Endothelial cell of umbilical vein (primary cell): ENCODE data around the gene LYPD4.

Source experiments
- CTCF ChIP-seq, 2 donors: IDR thresholded peaks; 1 replicate in 1 of 2; 2 replicates in 1 of 2; pipeline ENCODE4 v1.5.1; 2011; ENCODE audit warnings: low read length in 2 of 2, mild to moderate bottlenecking in 2 of 2, moderate library complexity in 2 of 2, control low read depth in 1 of 2, inconsistent platforms in 1 of 2, low read depth in 1 of 2; ENCODE audit not compliant: insufficient read depth in 1 of 2; ENCODE audit errors: extremely low read depth in 1 of 2
- EZH2 ChIP-seq: IDR thresholded peaks from 2 replicates; pipeline ENCODE4 v1.6.1; 2012; ENCODE audit warnings: borderline replicate concordance, low read depth, mild to moderate bottlenecking, moderate library complexity, low read length, inconsistent platforms; ENCODE audit not compliant: severe bottlenecking
- POLR2A ChIP-seq: IDR thresholded peaks from 2 replicates; pipeline ENCODE4 v1.6.1; 2012; ENCODE audit warnings: low read depth, mild to moderate bottlenecking, control low read depth, low read length

GRCh38 chr19:41843371-41843770 is 1.1 kb downstream of the LYPD4 start:
- TF ChIP-seq CTCF (IDR thresholded peaks at IDR 0.05; ENCODE audit: extremely low read depth in 1 of 2, insufficient read depth in 1 of 2, low read depth in 1 of 2, low read length in 2 of 2) = no peak
- no peak for TF ChIP-seq EZH2
- TF ChIP-seq POLR2A = no peak
